MCF 10A (cell line): ENCODE results near the gene RYR1. TPM values are rescaled to one million over a fixed set of nuclear protein-coding genes. Genes with fewer than 3 reads are reported as not detected.
"Not testable (repeated sequence)": the region's sequence is repeated elsewhere in the genome, so short reads cannot be mapped to it uniquely, and the experiment has no call there.

Experiments
- BruUV-seq: library from RNA; stranded (reverse); fragments of 400-500 nt; replicated peaks from 2 replicates; lab custom pipeline; 2021; lab: Mats Ljungman, UMichigan
- CTCF ChIA-PET: fragments of 300-600 bp; sonication (Branson Sonifier 250); formaldehyde crosslinking; extraction: SDS; loops from one replicate; lab custom pipeline; 2021; ENCODE audit warnings: antibody characterized with exemption, inconsistent platforms; lab: Yijun Ruan, JAX
- POLR2A ChIA-PET: fragments of 300-600, 350-650 bp; sonication (Branson Sonifier 250); formaldehyde crosslinking; extraction: SDS; loops from one replicate; lab custom pipeline; 2020; ENCODE audit warnings: antibody characterized with exemption, inconsistent platforms; lab: Yijun Ruan, JAX
- DNase-seq: peaks from one replicate; pipeline ENCODE4 v3.0.0-alpha.2; 2018; ENCODE audit not compliant: unreplicated experiment
- H3K27ac Mint-ChIP-seq: one replicate; pipeline ENCODE4 v1.8.0; 2022; ENCODE audit warnings: mild to moderate bottlenecking, low read depth, mixed read lengths; ENCODE audit not compliant: unreplicated experiment
- H3K27me3 Mint-ChIP-seq: one replicate; pipeline ENCODE4 v1.8.0; 2022; ENCODE audit warnings: mixed read lengths; ENCODE audit not compliant: insufficient read depth, unreplicated experiment
- H3K36me3 Mint-ChIP-seq: one replicate; pipeline ENCODE4 v1.8.0; 2022; ENCODE audit warnings: mild to moderate bottlenecking, moderate library complexity, mixed read lengths; ENCODE audit not compliant: insufficient read depth, unreplicated experiment
- H3K4me1 Mint-ChIP-seq: one replicate; pipeline ENCODE4 v1.8.0; 2022; ENCODE audit warnings: mixed read lengths; ENCODE audit not compliant: insufficient read depth, unreplicated experiment
- H3K4me3 Mint-ChIP-seq: one replicate; pipeline ENCODE4 v1.8.0; 2022; ENCODE audit warnings: mild to moderate bottlenecking, moderate library complexity, mixed read lengths; ENCODE audit not compliant: unreplicated experiment
- H3K9me3 Mint-ChIP-seq: one replicate; pipeline ENCODE4 v1.8.0; 2022; ENCODE audit warnings: mixed read lengths; ENCODE audit not compliant: unreplicated experiment
- CTCF ChIP-seq: fragments of 200-600 bp; IDR thresholded peaks from one replicate; pipeline ENCODE4 v1.8.0; 2022; ENCODE audit warnings: antibody characterized with exemption, mild to moderate bottlenecking; ENCODE audit not compliant: unreplicated experiment
- intact Hi-C: fragments of 100-400 bp; cut with micrococcal nuclease; formaldehyde crosslinking; loops from 2 replicates; pipeline ENCODE4 v1.14.1; 2022
- total RNA-seq: library from RNA; stranded (reverse); gene quantifications from 2 replicates; pipeline ENCODE4 v1.2.3, GENCODE V29; 2022

RYR1 gene
- total RNA-seq, 1 experiment from 2014 or later, result 0.28 TPM

GRCh38 chr19:38512277-38512676 lies 78.8 kb downstream of the RYR1 start:
- no peaks in the 10 kb centered on the region for H3K4me1 Mint-ChIP-seq
- no peak for DNase-seq
- no peaks in the 10 kb centered on the region for H3K36me3 Mint-ChIP-seq
- ChIA-PET CTCF (interaction anchor here (0.7 kb wide), 1 partner anchor 798 kb away, joined by 6 read pairs; no protein-coding TSS in a partner anchor), POLR2A (interaction anchor here (0.6 kb wide), 1 partner anchor 10 kb away, joined by 3 read pairs; no protein-coding TSS in a partner anchor)
- H3K27me3 Mint-ChIP-seq, result peaks cover 28% of the 10 kb centered on the region
- TF ChIP-seq CTCF, result no peak
- H3K9me3 Mint-ChIP-seq, result no peaks in the 10 kb centered on the region
- intact Hi-C loops, result no loop called here
- no TSS peak for BruUV-seq
- no peak overlapping the region for H3K4me3 Mint-ChIP-seq
- H3K27ac Mint-ChIP-seq, result no peak overlapping the region

GRCh38 chr19:38513156-38513555 lies 79.7 kb downstream of the RYR1 start:
- H3K36me3 Mint-ChIP-seq, BruUV-seq, H3K4me3 Mint-ChIP-seq, H3K9me3 Mint-ChIP-seq, intact Hi-C loops, DNase-seq, H3K4me1 Mint-ChIP-seq, H3K27ac Mint-ChIP-seq: not testable (repeated sequence)
- CTCF ChIA-PET, result interaction anchor here (0.6 to 1.2 kb wide), 3 partner anchors 121 to 136 kb away, joined by 3 to 8 read pairs (median 4); no protein-coding TSS in a partner anchor
- POLR2A ChIA-PET, result interaction anchor here (0.6 to 0.9 kb wide), 2 partner anchors 9 to 340 kb away, joined by 3 read pairs; no protein-coding TSS in a partner anchor
- peaks cover 28% of the 10 kb centered on the region for H3K27me3 Mint-ChIP-seq

- no peaks in the 10 kb centered on the region for H3K4me1 Mint-ChIP-seq
- ChIA-PET POLR2A (interaction anchor here (1.6 kb wide), 1 partner anchor 123 kb away, joined by 5 read pairs; no protein-coding TSS in a partner anchor), CTCF (interaction anchor here (0.6 to 3.0 kb wide), 13 partner anchors 110 to 1797 kb away, joined by 3 to 17 read pairs (median 3); partner anchors contain the start of gene FAM98C)
- no peak for DNase-seq
- no peaks in the 10 kb centered on the region for H3K36me3 Mint-ChIP-seq
- no peaks in the 10 kb centered on the region for H3K9me3 Mint-ChIP-seq
- H3K27me3 Mint-ChIP-seq, result peaks cover 28% of the 10 kb centered on the region
- intact Hi-C loops, result no loop called here
- no peak overlapping the region for H3K27ac Mint-ChIP-seq
- no TSS peak for BruUV-seq
- TF ChIP-seq CTCF, result no peak
- no peak overlapping the region for H3K4me3 Mint-ChIP-seq
These were observed 80.3 kb downstream of the RYR1 start for GRCh38 chr19:38513762-38514167.

- TF ChIP-seq CTCF, result peak; percentile 99
- no peak overlapping the region for H3K27ac Mint-ChIP-seq
- intact Hi-C loops, result loop anchor here (1.0 to 5.0 kb wide), 3 partner anchors 119 to 437 kb away; partner anchors contain the start of genes MRPS12 and SARS2
- BruUV-seq, result no TSS peak
- POLR2A ChIA-PET, result interaction anchor here (1.0 to 1.6 kb wide), 4 partner anchors 24 to 122 kb away, joined by 3 to 5 read pairs (median 4); no protein-coding TSS in a partner anchor
- H3K27me3 Mint-ChIP-seq, result peaks cover 22% of the 10 kb centered on the region
- no peak overlapping the region for H3K4me3 Mint-ChIP-seq
- no peaks in the 10 kb centered on the region for H3K9me3 Mint-ChIP-seq
- peak; percentile 65 for DNase-seq
- CTCF ChIA-PET, result interaction anchor here (0.6 to 3.0 kb wide), 38 partner anchors 8 to 445 kb away, joined by 3 to 17 read pairs (median 4); partner anchors contain the start of genes EIF3K and FAM98C
- no peaks in the 10 kb centered on the region for H3K4me1 Mint-ChIP-seq
- no peaks in the 10 kb centered on the region for H3K36me3 Mint-ChIP-seq
These were observed 81.5 kb downstream of the RYR1 start for GRCh38 chr19:38514812-38515633.
